ENCODE data around the gene LRP10. TPM values are rescaled to one million over a fixed set of nuclear protein-coding genes. Genes with fewer than 3 reads are reported as not detected.

LRP10 gene
- total and polyA plus RNA-seq, 2 of the 8 experiments (the other 6 are each of a cell fraction or from before 2014, with no cell fraction given): 12.4 to 15.6 TPM

DNA sequence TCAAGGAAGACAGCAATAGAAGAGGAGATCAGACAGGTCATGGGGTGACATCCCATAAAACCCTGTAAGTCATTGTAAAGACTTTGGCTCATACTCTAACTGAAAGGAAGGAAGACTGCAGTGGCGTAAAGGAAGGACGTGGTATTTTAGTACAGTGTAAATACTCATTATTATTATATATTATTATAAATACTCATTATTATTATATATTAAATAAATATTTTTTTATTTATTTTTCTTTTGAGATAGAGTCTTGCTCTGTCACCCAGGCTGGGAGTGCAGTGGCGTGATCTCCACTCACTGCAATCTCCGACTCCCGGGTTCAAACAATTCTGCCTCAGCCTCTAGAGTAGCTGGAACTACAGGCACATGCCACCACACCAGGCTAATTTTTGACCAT, 15.1 kb upstream of the LRP10 start:
- H3K4me3 ChIP-seq (ENCODE audit: extremely low read depth in 1 of 4, insufficient read depth in 2 of 4, low read depth in 3 of 4, low read length in 4 of 4): no peak overlapping the region
- no peaks in the 10 kb centered on the region for H3K79me1 ChIP-seq (ENCODE audit: low read depth, low read length)
- H3K23ac ChIP-seq (ENCODE audit: insufficient read length): no peak overlapping the region
- H4K5ac ChIP-seq (ENCODE audit: insufficient read length, low read depth, low read length): no peak overlapping the region
- H2BK20ac ChIP-seq (ENCODE audit: low read length): no peak overlapping the region
- H2BK120ac ChIP-seq (replicated peaks; ENCODE audit: low read depth, low read length): no peak overlapping the region
- no peak overlapping the region for H2BK15ac ChIP-seq (ENCODE audit: low read length)
- H4K20me1 ChIP-seq (replicated peaks in 1 of 2; ENCODE audit: control insufficient read depth in 1 of 2, insufficient read depth in 2 of 2, low read length in 2 of 2): no peaks in the 10 kb centered on the region
- no peak overlapping the region for H3K9ac ChIP-seq (replicated peaks in 1 of 4; ENCODE audit: extremely low read depth in 1 of 4, low read depth in 3 of 4, low read length in 3 of 4)
- TF ChIP-seq RNF2 (IDR thresholded peaks at IDR 0.05; ENCODE audit: borderline replicate concordance, low read depth, low read length, missing control alignments, poor library complexity, severe bottlenecking) (no peak), GABPA (IDR thresholded peaks at IDR 0.05; ENCODE audit: borderline replicate concordance, insufficient read depth, low read length) (no peak), MAFK (IDR thresholded peaks at IDR 0.05; ENCODE audit: low read depth, low read length) (no peak), SAP30 (IDR thresholded peaks at IDR 0.05; ENCODE audit: insufficient read depth, insufficient replicate concordance, low read length) (no peak)
- no peaks in the 10 kb centered on the region for H3K27me3 ChIP-seq (replicated peaks in 1 of 4; ENCODE audit: control insufficient read depth in 3 of 4, extremely low read depth in 1 of 4, insufficient read depth in 3 of 4, low read length in 3 of 4)
- FAIRE-seq: no peak
- H2AK5ac ChIP-seq (ENCODE audit: low read depth, low read length): no peak overlapping the region
- H2BK5ac ChIP-seq (ENCODE audit: low read depth, low read length): no peak overlapping the region
- H2BK12ac ChIP-seq (ENCODE audit: low read depth, low read length): no peak overlapping the region
- no peak for DNase-seq (ENCODE audit: low read depth in 1 of 2, low spot score in 2 of 2)
- H2AFZ ChIP-seq (ENCODE audit: low read length): no peak overlapping the region
- H3K4ac ChIP-seq (replicated peaks; ENCODE audit: insufficient read length, low read depth, low read length): no peak overlapping the region
- H3K14ac ChIP-seq (ENCODE audit: insufficient read length): no peak overlapping the region
- no peak overlapping the region for H3K18ac ChIP-seq (ENCODE audit: extremely low read depth, low read length)
- H3K36me3 ChIP-seq (ENCODE audit: control insufficient read depth in 2 of 4, insufficient read depth in 4 of 4, low read length in 3 of 4): no peaks in the 10 kb centered on the region
- WGBS, 2 experiments (ENCODE audit: extremely low coverage in 1 of 2, insufficient coverage in 1 of 2, insufficient read length in 1 of 2, insufficient replicate concordance in 2 of 2, low coverage in 1 of 2, low lambda C conversion rate in 2 of 2, missing lambda C conversion rate in 1 of 2): 94% methylated on average over 5 of the region's 5 CpGs; no CpG with 5 or more reads in 1 of the 2 experiments
- no peak overlapping the region for H3K4me2 ChIP-seq (ENCODE audit: insufficient read depth in 1 of 2, low read depth in 2 of 2, low read length in 2 of 2)
- H3K23me2 ChIP-seq (ENCODE audit: low read depth, low read length): peaks cover 2% of the 10 kb centered on the region; the same call in 1 of the 2 replicates
- H3K4me1 ChIP-seq (replicated peaks in 1 of 4; ENCODE audit: control insufficient read depth in 3 of 4, insufficient read depth in 4 of 4, low read length in 3 of 4): peaks cover 0 to 3% (median 1%) of the 10 kb centered on the region in 4 experiments; a peak in 4 of 7 replicates
- ChIA-PET POLR2A (ENCODE audit: partially characterized antibody) (interaction anchor here (10.0 to 13.9 kb wide), 2 partner anchors 23 to 34 kb away, joined by 85 to 203 read pairs; partner anchors contain the start of genes MMP14 and MRPL52), CTCF (ENCODE audit: partially characterized antibody) (interaction anchor here (1.2 to 56.0 kb wide), 4 partner anchors 9 to 335 kb away, joined by 3 to 1562 read pairs (median 24); partner anchors contain the start of genes LRP10, MMP14, MRPL52 and SLC7A7)
- no peak overlapping the region for H3K27ac ChIP-seq (ENCODE audit: low read depth, low read length)
- no peak overlapping the region for H4K91ac ChIP-seq (replicated peaks; ENCODE audit: insufficient read length, low read length)
- H3K9me3 ChIP-seq (ENCODE audit: insufficient read depth in 2 of 2, low read depth in 1 of 2, low read length in 1 of 2): no peaks in the 10 kb centered on the region; a peak in 1 of 4 replicates
- H3K56ac ChIP-seq (replicated peaks; ENCODE audit: insufficient read length, low read depth, low read length): no peak overlapping the region
- H3K79me2 ChIP-seq (ENCODE audit: control insufficient read depth in 1 of 2, insufficient read depth in 2 of 2, low read length in 2 of 2): no peaks in the 10 kb centered on the region
- no peak overlapping the region for H4K8ac ChIP-seq (ENCODE audit: extremely low read depth, insufficient read depth, low read length)
